HEK293T (cell line): ENCODE results near the gene COLEC11.

ENCODE experiments used
- ELF4 ChIP-seq: fragments of 450-650 bp; IDR thresholded peaks from 2 replicates; pipeline ENCODE4 v1.6.1; 2017; ENCODE audit warnings: antibody characterized with exemption
- TARDBP ChIP-seq: fragments of 450-650 bp; IDR thresholded peaks from 2 replicates; pipeline ENCODE4 v1.6.1; 2016

- TF ChIP-seq TARDBP (no peak), ELF4 (no peak)
These were observed 7.9 kb upstream of the COLEC11 start for GRCh38 chr2:3587021-3587420.
